Measurements from ENCODE around the gene PDE2A.
"Not testable (repeated sequence)": the region's sequence is repeated elsewhere in the genome, so short reads cannot be mapped to it uniquely, and the experiment has no call there.

The PDE2A gene

DNA sequence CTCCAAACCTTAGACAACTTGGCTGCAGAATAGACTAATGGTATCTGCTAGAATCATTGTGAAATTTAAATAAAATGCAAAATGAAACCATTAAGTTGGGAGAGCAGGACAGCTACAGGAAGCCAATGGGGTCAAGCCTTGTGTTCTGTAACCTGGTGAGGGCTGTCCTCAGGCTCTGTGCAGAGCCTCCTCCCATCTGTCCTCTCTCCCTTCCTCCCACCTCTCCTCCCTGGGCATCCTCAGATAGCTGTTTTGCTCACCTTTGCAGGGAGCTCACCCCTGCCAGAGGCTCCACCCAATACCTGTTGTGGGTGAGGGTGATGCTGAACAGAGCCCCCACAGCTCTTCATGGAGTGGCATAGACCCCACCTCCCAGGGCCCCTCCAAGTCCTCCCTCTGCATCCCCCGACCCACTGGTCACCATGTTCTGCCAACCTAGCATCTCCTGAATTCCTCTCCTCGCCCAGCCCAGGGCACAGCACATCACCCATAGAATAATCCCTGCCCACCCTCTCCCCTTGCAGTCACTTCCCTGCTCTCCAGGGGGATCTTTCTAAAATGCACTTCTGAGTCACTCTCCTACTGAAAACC, 100.3 kb downstream of the PDE2A start:
- no peak for DNase-seq

DNA sequence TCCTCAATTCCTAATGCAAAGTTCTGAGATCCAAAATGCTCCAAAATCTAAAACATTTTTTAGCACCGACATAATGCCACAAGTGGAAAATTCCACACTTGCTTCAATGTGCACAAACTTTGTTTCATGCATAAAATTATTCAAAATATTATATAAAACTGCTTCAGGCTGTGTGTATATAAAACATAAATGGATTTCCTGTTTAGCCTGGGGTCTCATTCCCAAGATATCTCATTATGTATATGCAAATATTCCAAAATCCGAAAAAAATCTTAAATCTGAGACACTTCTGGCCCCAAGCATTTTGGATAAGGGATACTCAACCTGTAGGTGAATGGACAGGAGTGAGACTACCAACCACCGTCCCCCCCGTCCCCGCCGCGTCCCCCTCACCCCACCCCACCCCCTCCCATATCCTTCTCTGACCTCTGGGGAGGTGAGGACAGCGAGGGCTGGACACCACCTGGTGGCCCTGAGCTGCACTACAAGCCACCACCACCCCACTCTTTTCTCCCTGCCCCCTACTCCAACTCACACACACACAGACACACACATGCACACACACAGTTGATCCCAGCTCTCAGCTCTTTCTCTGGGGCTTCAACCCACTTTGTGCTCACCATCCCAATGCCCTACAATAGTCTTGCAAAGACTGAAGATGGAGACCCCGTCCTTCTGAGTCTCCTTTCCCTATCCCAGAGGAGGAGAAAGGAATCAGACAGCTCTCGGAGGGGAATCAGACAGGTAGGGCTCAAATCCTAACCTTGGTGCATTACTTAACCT, 101.0 kb downstream of the PDE2A start:
- peak; percentile 66 for DNase-seq

DNA sequence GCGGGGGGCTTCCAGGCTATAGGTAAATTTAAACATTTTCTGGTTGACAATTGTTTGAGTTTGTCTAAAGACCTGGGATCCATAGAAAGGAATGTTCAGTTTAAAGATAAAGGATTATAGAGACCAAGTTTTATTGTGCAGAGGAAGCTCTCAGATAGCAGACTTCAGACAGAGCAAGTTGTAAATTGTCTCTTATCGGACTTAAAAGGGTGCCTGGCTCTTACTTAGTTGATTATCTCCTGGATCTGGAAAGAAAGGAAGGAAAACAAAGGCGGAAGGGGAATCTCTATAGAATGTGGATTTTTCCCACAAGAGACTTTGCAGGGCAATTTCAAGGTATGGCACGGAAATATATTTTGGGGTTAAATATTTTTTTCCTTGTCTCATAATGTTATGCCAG, 101.7 kb downstream of the PDE2A start:
- not testable (repeated sequence) for DNase-seq

DNA sequence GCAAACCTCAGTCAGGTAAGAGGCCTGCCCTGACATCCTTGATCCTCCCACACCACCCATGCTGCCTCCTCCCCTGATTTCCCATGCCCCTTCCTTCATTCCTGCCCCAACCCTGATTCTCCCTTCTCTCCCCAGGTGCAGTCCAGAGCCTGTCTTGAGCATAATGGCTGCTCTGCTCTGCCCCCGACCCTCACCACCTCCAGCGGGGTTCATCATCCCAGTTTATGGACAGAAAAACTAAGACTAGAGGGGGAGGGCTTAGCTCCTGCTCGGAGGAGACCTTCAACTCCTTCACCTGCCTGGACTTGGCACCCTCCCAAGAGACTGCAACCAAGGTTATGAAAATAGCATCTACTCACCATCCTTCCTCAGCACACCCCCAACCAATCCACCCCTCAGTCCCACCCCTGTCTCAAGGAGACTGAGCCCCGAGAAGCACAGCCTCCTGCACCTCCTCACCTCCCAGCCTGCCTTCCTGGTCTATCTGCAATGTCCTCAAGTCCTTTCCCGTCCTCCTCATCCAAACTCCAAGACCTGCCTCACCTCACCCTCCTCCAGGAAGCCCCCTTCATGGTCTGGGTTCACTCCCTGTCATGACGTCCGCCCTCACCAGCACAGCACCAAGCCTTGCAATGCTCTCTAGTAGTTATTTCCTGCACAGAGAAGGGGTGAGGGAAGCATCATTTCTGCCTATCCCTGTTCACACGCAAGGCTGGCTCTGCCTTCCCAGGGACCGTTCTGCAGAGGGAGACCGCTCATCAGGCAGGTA, 103.1 kb downstream of the PDE2A start:
- DNase-seq: no peak

DNA sequence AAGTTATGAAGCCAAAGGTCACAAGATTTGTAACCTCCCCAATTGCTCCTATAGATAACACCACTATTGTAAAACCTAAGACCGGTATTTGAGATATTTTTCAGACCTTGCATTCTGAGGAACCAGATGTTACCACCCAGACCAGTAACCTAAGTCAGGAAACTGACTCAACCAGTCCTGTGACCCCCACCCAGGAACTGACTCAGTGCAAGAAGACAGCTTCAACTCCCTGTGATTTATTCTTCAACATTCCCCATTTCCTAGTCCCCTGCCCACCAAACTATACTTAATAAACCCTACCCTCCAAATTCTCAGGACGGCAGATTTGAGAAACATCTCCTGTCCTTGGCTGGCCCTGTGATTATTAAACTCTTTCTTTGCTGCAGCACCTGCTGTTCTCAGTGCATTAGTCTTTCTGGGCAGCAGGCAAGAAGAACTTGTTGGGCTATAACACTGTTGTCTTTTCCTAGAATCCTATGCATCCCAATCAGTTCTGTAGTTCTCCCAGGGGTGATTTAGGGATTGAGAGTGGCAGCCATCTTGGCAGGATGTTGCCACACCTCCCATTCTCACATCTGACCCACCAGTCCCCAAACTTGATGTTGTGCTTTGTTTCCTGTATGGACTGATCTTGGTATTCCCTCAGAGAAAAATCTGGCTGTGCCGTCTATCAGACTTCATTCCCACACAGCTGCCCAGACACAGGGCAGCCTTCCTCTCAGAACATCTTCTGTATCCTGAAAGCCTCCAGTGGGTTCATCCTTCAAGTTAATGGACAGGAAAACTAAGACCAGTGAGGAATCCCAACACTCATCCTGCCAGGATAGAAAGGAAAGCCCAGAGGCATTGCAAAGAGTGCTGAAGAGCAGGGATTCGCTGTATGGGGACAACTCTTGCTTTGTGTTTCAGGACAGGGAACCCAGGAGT, 104.0 kb downstream of the PDE2A start:
- no peak for DNase-seq

DNA sequence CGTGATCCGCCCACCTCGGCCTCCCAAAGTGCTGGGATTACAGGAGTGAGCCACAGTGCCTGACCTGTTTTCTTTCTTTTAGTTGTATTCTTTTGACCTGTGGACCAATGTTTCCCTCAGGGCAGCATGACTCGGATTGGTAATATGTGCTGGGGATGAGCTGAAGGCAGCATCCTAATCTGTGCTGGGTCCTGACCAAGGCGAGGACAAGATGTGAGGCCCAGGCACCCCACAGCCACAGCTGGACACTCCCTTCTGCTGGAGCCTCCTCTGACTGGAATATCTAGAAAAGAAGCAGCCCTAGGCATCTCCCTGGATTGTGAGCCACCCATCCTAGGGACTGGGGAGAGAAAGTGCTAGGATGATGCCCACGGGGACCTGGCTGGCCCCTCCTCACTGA, 105.4 kb downstream of the PDE2A start:
- DNase-seq: no peak

DNA sequence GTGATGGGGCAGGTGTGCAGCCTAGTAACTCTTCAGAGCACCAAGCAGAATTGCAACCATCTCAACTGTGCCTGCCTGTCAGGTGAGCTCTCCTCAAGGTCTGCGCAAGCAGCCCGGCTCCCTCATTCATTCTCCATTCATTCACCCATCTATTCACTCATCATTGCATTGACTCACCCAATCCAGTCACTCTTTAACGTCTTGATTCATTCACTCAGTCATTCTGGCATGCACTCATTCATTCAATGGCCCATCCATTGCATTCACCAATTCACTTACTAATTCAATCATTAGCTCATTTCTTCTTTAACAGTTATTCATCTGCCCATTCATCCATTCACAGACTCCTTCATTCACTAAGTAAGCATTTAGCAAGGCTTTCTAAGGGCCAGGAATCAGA, 111.8 kb downstream of the PDE2A start:
- DNase-seq: no peak

DNA sequence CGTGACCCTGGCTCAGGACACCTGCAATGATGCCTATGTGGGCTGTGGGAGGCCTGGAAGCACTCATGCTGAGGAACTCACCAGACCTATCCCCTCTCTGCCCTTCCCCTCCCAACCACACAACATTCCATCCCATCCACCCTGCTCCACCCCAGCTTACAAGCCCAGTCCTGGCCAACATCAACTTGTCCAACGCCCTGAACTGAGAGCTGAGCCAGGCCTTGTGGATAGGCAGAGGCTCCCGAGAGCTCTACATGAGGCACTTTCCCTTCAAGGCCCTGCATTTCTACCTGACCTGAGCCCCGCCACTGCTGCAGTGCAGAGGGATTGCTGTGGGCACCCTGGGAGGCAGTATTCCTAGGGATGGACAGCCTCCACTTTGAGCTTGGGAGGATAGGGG, 112.4 kb downstream of the PDE2A start:
- no peak for DNase-seq

DNA sequence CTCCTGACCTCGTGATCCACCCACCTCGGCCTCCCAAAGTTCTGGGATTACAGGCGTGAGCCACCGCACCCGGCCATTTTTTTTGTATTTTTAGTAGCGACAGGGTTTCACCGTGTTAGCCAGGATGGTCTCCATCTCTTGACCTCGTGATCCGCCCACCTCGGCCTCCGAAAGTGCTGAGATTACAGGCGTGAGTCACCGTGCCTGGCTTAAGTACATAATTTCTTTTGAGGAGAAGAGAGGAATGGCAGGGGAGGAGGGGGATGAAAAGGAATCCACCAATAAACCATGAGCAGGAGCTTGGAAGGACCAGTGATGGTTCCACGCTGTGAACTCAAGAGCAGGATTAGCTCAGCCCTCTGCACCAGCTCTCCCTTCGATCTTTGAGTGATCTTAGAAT, 113.4 kb downstream of the PDE2A start:
- not testable (repeated sequence) for DNase-seq

DNA sequence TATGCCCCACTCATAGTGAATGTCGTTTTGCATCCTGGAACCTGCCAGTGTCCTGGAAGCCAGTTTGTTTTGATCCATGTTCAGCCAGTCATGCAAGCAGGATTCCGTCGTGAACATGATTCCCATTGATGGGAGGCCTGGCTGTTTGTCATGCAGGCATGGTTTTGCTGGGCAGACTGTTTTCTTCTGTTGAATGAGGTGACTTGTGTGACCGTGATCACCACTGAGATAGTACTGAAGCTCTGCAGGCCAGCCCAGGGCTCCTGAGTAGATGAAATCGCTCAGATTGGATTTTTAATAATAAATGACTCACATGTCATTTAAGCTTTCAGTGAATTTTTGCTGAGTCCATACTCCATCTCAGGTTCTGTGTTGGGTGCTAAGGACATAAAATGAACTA, 117.8 kb downstream of the PDE2A start:
- DNase-seq: no peak

DNA sequence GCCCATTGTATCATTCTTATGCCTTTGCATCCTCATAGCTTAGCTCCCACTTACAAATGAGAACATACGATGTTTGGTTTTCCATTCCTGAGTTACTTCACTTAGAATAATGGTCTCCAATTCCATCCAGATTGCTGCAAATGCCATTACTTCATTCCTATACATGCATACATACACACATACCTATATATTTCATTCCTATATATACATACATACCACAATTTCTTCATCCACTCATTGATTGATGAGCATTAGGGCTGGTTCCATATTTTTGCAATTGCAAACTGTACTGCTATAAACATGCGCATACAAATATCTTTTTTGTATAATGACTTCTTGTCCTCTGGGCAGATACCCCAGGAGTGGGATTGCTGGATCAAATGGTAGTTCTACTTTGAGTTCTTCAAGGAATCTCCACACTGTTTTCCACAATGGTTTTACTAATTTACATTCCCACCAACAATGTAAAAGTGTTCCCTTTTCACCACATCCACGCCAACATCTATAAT, 119.2 kb downstream of the PDE2A start:
- DNase-seq: not testable (repeated sequence)

DNA sequence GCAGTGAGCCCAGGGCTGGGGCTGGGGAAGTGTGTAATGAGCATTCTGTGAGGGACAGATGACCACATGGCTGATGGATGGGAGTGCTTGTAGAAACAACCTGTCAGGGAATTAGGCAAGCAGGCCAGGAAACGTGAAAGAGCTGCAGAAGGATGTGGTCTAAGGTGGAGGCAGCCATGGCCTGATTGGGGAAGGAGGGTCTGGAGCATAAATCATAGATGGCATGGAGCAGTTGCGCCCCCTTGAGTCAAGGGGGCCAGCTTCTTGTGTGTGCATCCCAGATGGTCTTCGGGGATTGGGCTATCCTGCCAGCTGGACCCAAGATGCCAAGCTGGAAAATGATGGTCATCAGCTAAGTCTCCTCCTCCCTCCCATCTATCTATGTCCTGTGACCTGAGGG, 120.5 kb downstream of the PDE2A start:
- peak; percentile 28 for DNase-seq

DNA sequence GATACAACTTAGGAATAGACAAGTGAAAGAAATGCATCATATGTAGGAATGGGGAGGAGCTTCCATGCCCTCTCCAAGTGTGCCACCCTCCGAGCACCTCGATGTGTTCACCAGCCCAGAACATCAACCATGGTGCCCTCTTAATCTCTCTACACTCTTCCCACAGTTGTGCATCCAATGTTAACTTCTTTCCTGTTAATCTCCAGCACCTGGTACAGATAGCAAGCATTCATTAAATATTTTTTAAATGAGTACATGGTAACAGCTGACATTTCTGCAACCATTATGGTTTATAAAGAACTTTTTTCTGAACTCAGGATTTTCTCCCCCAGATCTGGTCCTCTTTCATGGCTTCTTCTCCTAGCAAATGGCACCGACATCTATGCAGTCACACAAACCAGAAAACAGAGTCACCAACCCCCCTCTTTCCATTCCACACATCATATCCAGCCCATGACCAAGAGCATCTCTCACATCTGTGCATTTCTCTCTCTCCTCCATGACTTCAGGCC, 121.8 kb downstream of the PDE2A start:
- no peak for DNase-seq

DNA sequence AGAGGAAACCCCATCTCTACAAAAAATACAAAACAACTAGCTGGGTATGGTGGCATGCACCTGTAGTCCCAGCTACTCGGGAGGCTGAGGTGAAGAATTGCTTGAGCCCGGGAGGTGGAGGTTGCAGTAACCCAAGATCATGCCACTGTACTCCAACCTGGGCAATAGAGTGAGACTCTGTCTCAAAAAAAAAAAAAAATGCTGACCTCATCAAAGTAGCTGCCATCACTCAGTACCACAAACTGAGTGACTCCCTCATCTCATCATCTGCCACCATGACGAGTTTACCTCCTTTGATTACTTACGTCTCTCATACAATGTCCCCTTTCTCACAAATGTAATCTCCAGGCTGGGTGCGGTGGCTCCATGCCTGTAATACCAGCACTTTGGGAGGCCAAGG, 122.7 kb downstream of the PDE2A start:
- no peak for DNase-seq

DNA sequence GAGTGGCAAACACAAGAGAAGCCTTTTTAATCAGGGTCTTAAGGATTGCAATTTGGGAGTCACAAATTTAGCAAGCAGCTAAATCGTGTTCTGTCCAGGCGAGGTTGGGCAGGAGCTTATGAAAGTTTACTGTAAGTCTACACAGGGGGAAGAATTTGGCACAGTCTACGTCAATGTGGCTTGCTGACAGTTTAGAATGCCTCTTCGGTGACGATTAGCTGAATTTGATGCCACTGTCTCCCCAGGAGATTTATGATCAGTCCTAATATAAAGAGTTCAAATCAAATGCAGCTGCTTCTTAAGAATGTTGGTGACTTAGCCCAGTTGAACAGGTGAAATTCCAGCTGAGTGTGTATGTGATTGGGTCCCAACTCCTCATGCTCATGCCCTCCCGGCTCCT, 125.8 kb downstream of the PDE2A start:
- no peak for DNase-seq

DNA sequence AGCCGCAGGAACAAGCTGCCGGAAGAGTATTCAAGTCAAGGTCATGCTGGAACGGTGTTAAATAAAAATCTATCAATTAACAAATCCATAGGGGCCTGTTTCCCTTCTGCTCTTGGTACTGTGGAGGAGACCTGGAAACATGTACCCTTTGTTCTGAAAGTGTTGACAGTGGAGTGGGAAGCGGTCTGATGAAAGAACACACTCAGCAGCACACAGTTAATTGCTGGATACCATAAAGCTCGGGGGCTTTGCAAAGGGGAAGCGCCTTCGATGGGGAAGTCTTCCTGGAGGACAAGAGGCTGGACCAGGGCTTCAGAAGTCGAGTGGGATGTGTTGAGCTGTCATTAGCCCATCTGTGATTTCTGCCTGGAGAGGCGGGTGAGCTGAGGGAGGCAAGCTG, 127.4 kb downstream of the PDE2A start:
- DNase-seq: peak; percentile 58

DNA sequence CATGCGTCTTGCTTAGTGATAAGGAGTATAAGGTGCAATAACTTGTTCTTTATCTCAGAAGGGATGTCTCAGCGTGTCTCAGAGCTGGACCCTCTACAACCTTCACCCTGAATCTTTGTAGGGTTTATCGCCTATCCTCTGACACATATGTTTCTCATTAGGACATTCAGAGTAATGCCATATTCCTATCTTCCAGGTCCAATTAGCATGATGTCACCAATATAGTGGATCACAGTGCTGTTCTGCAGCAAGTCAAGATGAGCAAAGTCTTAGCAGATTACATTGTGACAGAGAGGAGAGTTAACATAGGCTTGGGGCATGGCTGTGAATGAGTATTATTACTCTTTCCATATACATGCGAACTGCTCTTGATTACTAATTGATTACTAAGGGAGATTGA, 129.6 kb downstream of the PDE2A start:
- no peak for DNase-seq

DNA sequence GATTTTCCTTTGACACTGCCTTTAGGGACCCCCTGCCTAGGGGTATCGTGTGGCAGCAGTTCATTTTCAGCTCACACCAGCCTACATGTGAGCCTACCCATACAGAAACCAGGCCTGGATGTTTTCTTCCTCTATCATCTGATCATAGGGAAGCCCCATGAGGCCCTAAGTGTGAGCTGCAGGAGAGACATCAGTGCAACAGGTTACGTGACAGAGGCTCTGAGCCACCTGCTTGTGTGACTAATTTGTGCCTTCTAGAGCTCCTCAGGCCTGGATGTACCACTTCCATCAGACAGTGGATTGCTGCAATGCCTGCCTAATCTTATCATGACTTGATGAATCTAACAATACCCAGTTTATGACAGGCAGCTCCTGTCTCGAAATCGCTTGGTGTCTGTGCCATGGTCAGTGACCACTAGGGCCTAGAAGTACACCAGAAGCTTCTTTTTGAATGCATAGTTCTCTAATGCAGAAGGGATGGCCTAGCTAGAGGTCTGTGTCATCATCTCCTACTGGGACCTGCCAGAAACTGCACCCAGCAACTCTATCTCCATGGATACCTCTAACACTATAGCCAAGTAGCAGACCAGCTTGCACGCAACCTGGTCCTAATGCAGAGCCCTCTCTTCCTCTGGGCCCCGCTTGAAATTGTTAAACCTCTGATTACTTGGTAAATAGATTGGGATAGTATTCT, 130.2 kb downstream of the PDE2A start:
- DNase-seq: no peak

DNA sequence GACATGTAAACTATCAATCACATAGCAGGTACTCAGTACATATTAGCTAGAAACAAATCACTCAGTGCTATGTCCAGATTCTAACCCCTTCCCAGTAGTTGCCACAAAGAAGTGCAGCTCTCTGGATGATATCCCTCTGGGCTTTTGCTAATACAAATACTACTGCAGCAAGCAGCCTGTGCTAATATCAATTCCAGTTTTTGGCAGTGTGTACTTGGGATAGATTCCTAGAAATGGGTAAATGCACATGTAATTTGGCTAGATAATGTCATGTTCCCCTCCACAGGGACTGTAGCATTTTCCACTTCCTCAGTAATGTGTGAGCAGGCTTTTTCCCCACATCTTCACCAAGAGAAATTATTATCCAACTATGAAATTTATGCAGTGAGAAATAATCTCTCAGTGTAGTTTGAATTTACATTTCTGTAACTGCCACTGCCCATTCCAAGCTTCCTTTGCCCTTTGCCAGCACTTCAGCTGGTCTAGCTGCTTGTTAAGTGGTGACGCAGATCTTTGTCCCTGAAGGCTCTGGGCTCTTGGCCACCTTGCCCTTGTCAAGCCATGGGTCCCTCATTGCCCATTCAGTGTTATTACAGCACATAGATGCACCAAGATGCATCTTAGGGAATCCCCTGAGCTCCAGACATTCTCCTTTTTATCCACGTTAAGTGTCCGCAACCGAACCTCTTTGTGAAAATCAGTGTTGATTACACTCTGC, 132.8 kb downstream of the PDE2A start:
- no peak for DNase-seq

DNA sequence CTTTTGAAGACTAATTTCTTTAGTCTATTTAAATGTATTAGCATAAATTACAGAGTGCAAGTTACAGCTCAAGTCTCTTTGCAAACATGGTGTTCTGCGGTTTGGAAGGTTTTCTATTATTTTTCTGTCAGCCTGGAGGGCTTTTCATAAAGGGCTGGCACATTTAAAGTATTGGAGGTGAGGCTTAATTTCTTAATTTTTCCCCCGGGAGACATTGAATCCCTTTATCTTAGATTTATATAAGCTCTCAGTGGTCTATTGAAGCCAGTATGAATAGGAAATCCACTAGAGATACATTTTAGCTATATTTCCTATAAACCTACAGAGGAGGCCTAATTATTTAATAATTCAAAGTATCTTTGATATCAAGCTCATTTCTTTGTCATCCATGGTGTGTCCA, 137.2 kb downstream of the PDE2A start:
- DNase-seq: no peak

DNA sequence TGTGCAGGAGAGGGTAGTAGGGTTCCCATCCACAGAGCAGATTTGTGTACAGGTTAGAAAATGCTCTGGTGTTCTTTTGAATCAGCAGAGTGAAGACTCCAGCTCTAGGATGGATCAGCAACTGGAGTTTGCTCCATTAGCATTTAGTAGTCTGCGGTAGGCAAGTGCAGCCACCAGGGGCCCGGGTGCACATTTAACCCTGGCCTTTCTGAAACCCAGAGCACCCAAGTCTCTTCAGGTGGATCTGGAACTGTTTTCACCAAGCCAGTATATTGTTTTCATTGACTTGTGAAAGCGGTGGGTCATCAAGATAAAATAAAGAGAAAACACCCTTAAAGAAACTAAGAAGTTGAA, 139.1 kb downstream of the PDE2A start:
- no peak for DNase-seq

All from NCI-H69 (cell line).